OCI-LY7 (cell line): ENCODE measurements around the gene HOXA3.

Source experiments
- CTCF ChIP-seq: fragments of 200-600 bp; sonication (generic); conservative IDR thresholded peaks from 2 replicates; pipeline ENCODE4 v1.5.1; 2014; ENCODE audit warnings: mild to moderate bottlenecking, antibody characterized with exemption, low read length, moderate library complexity, mixed read lengths
- EZH2phosphoT487 ChIP-seq: fragments of 200-600 bp; sonication (generic); IDR thresholded peaks from 2 replicates; pipeline ENCODE4 v1.6.1; 2018; ENCODE audit warnings: low read depth, borderline replicate concordance, mild to moderate bottlenecking, mixed run types, antibody characterized with exemption, low read length, moderate library complexity, mixed read lengths

GRCh38 chr7:27128776-27129728 is 23.3 kb downstream of the HOXA3 start:
- TF ChIP-seq CTCF (no peak), EZH2phosphoT487 (no peak)
